ENCODE data around the gene YY1AP1. TPM values are rescaled to one million over a fixed set of nuclear protein-coding genes. Genes with fewer than 3 reads are reported as not detected.
"Not testable (repeated sequence)": the region's sequence is repeated elsewhere in the genome, so short reads cannot be mapped to it uniquely, and the experiment has no call there.

Gene YY1AP1
- total RNA-seq, 2 experiments from 2014 or later, result 56.2 to 60.5 TPM

- H3K27me3 Mint-ChIP-seq, result peaks cover 1% of the 10 kb centered on the region
- H3K9me3 Mint-ChIP-seq, result peaks cover 24% of the 10 kb centered on the region
- H3K4me1 Mint-ChIP-seq (ENCODE audit: low read depth), result no peaks in the 10 kb centered on the region
- H3K27ac Mint-ChIP-seq, result no peak overlapping the region
- no peak overlapping the region for H3K4me3 Mint-ChIP-seq
- no peak for DNase-seq
- intact Hi-C loops (cut with micrococcal nuclease), result no loop called here
- H3K36me3 Mint-ChIP-seq (ENCODE audit: low read depth), result peaks cover 10% of the 10 kb centered on the region
- ChIA-PET CTCF (no interaction called here), POLR2A (no interaction called here)
- no peak for ATAC-seq
- TF ChIP-seq, protein P1, sequence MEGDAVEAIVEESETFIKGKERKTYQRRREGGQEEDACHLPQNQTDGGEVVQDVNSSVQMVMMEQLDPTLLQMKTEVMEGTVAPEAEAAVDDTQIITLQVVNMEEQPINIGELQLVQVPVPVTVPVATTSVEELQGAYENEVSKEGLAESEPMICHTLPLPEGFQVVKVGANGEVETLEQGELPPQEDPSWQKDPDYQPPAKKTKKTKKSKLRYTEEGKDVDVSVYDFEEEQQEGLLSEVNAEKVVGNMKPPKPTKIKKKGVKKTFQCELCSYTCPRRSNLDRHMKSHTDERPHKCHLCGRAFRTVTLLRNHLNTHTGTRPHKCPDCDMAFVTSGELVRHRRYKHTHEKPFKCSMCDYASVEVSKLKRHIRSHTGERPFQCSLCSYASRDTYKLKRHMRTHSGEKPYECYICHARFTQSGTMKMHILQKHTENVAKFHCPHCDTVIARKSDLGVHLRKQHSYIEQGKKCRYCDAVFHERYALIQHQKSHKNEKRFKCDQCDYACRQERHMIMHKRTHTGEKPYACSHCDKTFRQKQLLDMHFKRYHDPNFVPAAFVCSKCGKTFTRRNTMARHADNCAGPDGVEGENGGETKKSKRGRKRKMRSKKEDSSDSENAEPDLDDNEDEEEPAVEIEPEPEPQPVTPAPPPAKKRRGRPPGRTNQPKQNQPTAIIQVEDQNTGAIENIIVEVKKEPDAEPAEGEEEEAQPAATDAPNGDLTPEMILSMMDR (IDR thresholded peaks at IDR 0.05), result no peak
Measured at GRCh38 chr1:155645034-155645598, 43.5 kb downstream of the YY1AP1 start.

GRCh38 chr1:155643230-155643629 is 45.3 kb downstream of the YY1AP1 start:
- TF ChIP-seq, protein P1 (IDR thresholded peaks at IDR 0.05), result no peak
- no peak overlapping the region for H3K27ac Mint-ChIP-seq
- intact Hi-C loops (cut with micrococcal nuclease), result no loop called here
- no peaks in the 10 kb centered on the region for H3K4me1 Mint-ChIP-seq (ENCODE audit: low read depth)
- no peak overlapping the region for H3K4me3 Mint-ChIP-seq
- ATAC-seq (no peak), DNase-seq (no peak)
- CTCF ChIA-PET, result no interaction called here
- H3K9me3 Mint-ChIP-seq, result peaks cover 24% of the 10 kb centered on the region
- POLR2A ChIA-PET, result no interaction called here
- no peaks in the 10 kb centered on the region for H3K27me3 Mint-ChIP-seq
- H3K36me3 Mint-ChIP-seq (ENCODE audit: low read depth), result peaks cover 10% of the 10 kb centered on the region

DNA sequence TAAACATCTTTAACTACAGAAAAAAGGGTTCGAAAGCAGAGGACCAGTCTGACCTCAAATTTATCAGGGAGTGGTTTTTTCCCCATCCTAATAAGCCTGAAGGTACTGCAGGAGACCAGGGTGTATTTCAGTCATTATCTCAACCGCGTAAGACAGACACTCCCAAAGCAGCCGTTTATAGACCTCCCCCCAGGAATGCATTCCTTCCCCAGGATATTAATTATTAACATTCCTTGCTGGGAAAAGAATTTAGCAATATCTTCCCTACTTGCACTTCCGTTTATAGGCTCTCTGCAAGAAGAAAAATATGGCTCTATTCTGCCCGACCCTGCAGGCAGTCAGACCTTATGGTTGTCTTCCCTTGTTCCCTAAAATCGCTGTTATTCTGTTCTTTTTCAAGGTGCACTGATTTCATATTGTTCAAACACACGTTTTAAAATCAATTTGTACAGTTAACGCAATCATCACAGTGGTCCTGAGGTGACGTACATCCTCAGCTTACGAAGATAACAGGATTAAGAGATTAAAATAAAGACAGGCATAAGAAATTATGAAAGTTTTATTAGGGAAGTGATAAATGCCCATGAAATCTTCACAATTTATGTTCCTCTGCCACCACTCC is 45.9 kb downstream of the YY1AP1 start:
- H3K36me3 Mint-ChIP-seq (ENCODE audit: low read depth); H3K27me3 Mint-ChIP-seq; POLR2A ChIA-PET; H3K4me1 Mint-ChIP-seq (ENCODE audit: low read depth); H3K27ac Mint-ChIP-seq; intact Hi-C loops (cut with micrococcal nuclease); CTCF ChIA-PET; H3K4me3 Mint-ChIP-seq; DNase-seq; ATAC-seq: not testable (repeated sequence)
- peaks cover 24% of the 10 kb centered on the region for H3K9me3 Mint-ChIP-seq

- ChIA-PET CTCF (interaction anchor here (1.3 kb wide), 1 partner anchor 44 kb away, joined by 5 read pairs; no protein-coding TSS in a partner anchor), POLR2A (interaction anchor here (0.6 kb wide), 1 partner anchor 40 kb away, joined by 3 read pairs; no protein-coding TSS in a partner anchor)
- no peak overlapping the region for H3K4me3 Mint-ChIP-seq
- TF ChIP-seq, protein P1 (IDR thresholded peaks at IDR 0.05), result no peak
- H3K4me1 Mint-ChIP-seq (ENCODE audit: low read depth), result peaks cover 17% of the 10 kb centered on the region
- no peaks in the 10 kb centered on the region for H3K27me3 Mint-ChIP-seq
- DNase-seq (no peak), ATAC-seq (no peak)
- intact Hi-C loops (cut with micrococcal nuclease), result no loop called here
- H3K9me3 Mint-ChIP-seq, result peaks cover 24% of the 10 kb centered on the region
- no peak overlapping the region for H3K27ac Mint-ChIP-seq
- H3K36me3 Mint-ChIP-seq (ENCODE audit: low read depth), result peaks cover 13% of the 10 kb centered on the region
Measured at GRCh38 chr1:155640367-155640766, 48.2 kb downstream of the YY1AP1 start.

- Mint-ChIP-seq H3K9me3 (peaks cover 4% of the 10 kb centered on the region), H3K4me1 (ENCODE audit: low read depth) (peaks cover 17% of the 10 kb centered on the region), H3K4me3 (peak overlapping the region; percentile 91), H3K27me3 (no peaks in the 10 kb centered on the region), H3K36me3 (ENCODE audit: low read depth) (peaks cover 4% of the 10 kb centered on the region), H3K27ac (peak overlapping the region; percentile 93)
- ChIA-PET POLR2A (no interaction called here), CTCF (no interaction called here)
- intact Hi-C loops (cut with micrococcal nuclease), result no loop called here
- TF ChIP-seq, protein P1 (IDR thresholded peaks at IDR 0.05), result no peak
- ATAC-seq, result peak; percentile 21
- no peak for DNase-seq
Measured at GRCh38 chr1:155636397-155637153, 52.0 kb downstream of the YY1AP1 start.

- DNase-seq; H3K36me3 Mint-ChIP-seq (ENCODE audit: low read depth); ATAC-seq; H3K27ac Mint-ChIP-seq; intact Hi-C loops (cut with micrococcal nuclease); CTCF ChIA-PET; H3K4me3 Mint-ChIP-seq; H3K27me3 Mint-ChIP-seq; H3K4me1 Mint-ChIP-seq (ENCODE audit: low read depth); H3K9me3 Mint-ChIP-seq; POLR2A ChIA-PET: not testable (repeated sequence)
Measured at GRCh38 chr1:155626428-155626827, 62.1 kb downstream of the YY1AP1 start.
